ENCODE results near the gene ABAT.

DNA sequence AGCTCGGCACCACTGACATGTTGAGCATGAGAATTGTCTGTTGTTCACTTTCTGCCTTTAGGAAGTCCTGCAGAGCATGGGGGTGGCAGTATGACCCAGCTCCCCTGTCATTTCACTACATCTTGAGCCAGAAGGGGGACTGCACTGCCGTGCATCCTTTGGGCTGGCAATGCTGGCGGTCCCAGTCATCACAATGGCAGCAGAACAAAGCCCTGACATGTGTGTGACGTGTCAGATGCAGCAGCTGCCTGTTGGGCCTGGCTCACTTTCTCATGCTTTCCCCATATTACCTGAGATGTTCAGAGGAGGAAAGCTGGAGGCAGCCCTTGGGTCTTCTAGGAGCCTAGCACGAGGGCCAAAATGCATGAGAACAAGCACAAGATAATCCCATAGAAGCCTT is 6.3 kb upstream of the ABAT start:
- TF ChIP-seq, protein P1, sequence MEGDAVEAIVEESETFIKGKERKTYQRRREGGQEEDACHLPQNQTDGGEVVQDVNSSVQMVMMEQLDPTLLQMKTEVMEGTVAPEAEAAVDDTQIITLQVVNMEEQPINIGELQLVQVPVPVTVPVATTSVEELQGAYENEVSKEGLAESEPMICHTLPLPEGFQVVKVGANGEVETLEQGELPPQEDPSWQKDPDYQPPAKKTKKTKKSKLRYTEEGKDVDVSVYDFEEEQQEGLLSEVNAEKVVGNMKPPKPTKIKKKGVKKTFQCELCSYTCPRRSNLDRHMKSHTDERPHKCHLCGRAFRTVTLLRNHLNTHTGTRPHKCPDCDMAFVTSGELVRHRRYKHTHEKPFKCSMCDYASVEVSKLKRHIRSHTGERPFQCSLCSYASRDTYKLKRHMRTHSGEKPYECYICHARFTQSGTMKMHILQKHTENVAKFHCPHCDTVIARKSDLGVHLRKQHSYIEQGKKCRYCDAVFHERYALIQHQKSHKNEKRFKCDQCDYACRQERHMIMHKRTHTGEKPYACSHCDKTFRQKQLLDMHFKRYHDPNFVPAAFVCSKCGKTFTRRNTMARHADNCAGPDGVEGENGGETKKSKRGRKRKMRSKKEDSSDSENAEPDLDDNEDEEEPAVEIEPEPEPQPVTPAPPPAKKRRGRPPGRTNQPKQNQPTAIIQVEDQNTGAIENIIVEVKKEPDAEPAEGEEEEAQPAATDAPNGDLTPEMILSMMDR (IDR thresholded peaks at IDR 0.05; ENCODE audit: low read depth, low read length), result no peak
- TF ChIP-seq EZH2phosphoT487 (IDR thresholded peaks at IDR 0.05; ENCODE audit: low read depth), result no peak
